SU-DHL-6 (cell line): ENCODE measurements around the gene SLC25A25.

Source experiments
- H2AFZ ChIP-seq: fragments of 200-600 bp; sonication (generic); 2 replicates; pipeline ENCODE4 v1.6.1; 2014; ENCODE audit warnings: low read depth, mild to moderate bottlenecking, moderate library complexity, mixed read lengths, antibody characterized with exemption, low read length; ENCODE audit not compliant: severe bottlenecking
- H3F3A ChIP-seq: fragments of 200-600 bp; shearing (Covaris generic); 2 replicates; pipeline ENCODE4 v1.6.0; 2016; ENCODE audit warnings: antibody characterized with exemption, mild to moderate bottlenecking; ENCODE audit not compliant: insufficient read depth
- H3K27ac ChIP-seq: fragments of 200-600 bp; sonication (generic); 2 replicates; pipeline ENCODE4 v1.5.1; 2016; ENCODE audit warnings: low read depth, mild to moderate bottlenecking, low read length, moderate library complexity, mixed read lengths
- H3K27me3 ChIP-seq: fragments of 200-600 bp; sonication (generic), shearing (Covaris generic); 2 replicates; pipeline ENCODE4 v1.6.0; 2014; ENCODE audit warnings: mild to moderate bottlenecking, low read length
- H3K36me3 ChIP-seq: fragments of 200-600 bp; sonication (generic); 2 replicates; pipeline ENCODE4 v1.6.1; 2014; ENCODE audit warnings: mild to moderate bottlenecking, low read length, mixed read lengths
- H3K4me2 ChIP-seq: fragments of 300-600, 200-600 bp; shearing (Covaris generic), sonication (generic); 2 replicates; pipeline ENCODE4 v1.6.0; 2014; ENCODE audit warnings: low read length, low read depth, mild to moderate bottlenecking; ENCODE audit not compliant: poor library complexity, severe bottlenecking
- H3K4me3 ChIP-seq: fragments of 200-600 bp; sonication (generic); 2 replicates; pipeline ENCODE4 v1.5.1; 2014; ENCODE audit warnings: antibody characterized with exemption, low read length, mild to moderate bottlenecking, mixed read lengths; ENCODE audit not compliant: insufficient read depth, poor library complexity, severe bottlenecking
- H3K79me2 ChIP-seq: fragments of 200-600 bp; sonication (generic); 2 replicates; pipeline ENCODE4 v1.6.1; 2014; ENCODE audit warnings: mild to moderate bottlenecking, low read length, moderate library complexity; ENCODE audit not compliant: insufficient read depth
- H3K9ac ChIP-seq: fragments of 200-600 bp; sonication (generic); 2 replicates; pipeline ENCODE4 v1.7.0; 2014; ENCODE audit warnings: mild to moderate bottlenecking, low read length
- H3K9me2 ChIP-seq: fragments of 200-600 bp; sonication (generic); replicated peaks from 2 replicates; pipeline ENCODE4 v1.6.1; 2014; ENCODE audit warnings: low read length; ENCODE audit not compliant: insufficient read depth
- H3K9me3 ChIP-seq: fragments of 200-600 bp; sonication (generic); 2 replicates; pipeline ENCODE4 v1.6.1; 2014; ENCODE audit warnings: low read length, mixed read lengths; ENCODE audit not compliant: insufficient read depth
- H4K20me1 ChIP-seq: fragments of 200-600 bp; sonication (generic); 2 replicates; pipeline ENCODE4 v1.6.1; 2014; ENCODE audit warnings: low read depth, mild to moderate bottlenecking, antibody characterized with exemption, low read length, moderate library complexity, mixed read lengths
- EZH2phosphoT487 ChIP-seq: fragments of 200-600 bp; sonication (generic), shearing (Covaris generic); conservative IDR thresholded peaks from 2 replicates; pipeline ENCODE4 v1.6.1; 2018; ENCODE audit warnings: mild to moderate bottlenecking, antibody characterized with exemption, low read length, moderate library complexity, mixed read lengths
- TF ChIP-seq, protein P1 (sequence below): fragments of 200-600 bp; sonication (generic); IDR thresholded peaks from one replicate; pipeline ENCODE4 v1.5.1; 2017; ENCODE audit warnings: antibody characterized with exemption, mild to moderate bottlenecking, low read length, moderate library complexity; ENCODE audit not compliant: insufficient read depth, poor library complexity, severe bottlenecking

Gene SLC25A25

GRCh38 chr9:128105538-128106175 lies 37.6 kb downstream of the SLC25A25 start:
- Histone ChIP-seq H3K9me3 (no peaks in the 10 kb centered on the region), H2AFZ (no peak overlapping the region), H3F3A (0 out of 2 replicates have a peak, but pooled peaks cover 7% of the 10 kb centered on the region), H3K9ac (no peak overlapping the region), H3K4me2 (no peak overlapping the region), H3K36me3 (no peaks in the 10 kb centered on the region), H3K4me3 (no peak overlapping the region), H3K79me2 (no peaks in the 10 kb centered on the region), H3K27me3 (no peaks in the 10 kb centered on the region), H4K20me1 (no peaks in the 10 kb centered on the region), H3K9me2 (no peaks in the 10 kb centered on the region), H3K27ac (no peak overlapping the region)
- TF ChIP-seq, protein P1, sequence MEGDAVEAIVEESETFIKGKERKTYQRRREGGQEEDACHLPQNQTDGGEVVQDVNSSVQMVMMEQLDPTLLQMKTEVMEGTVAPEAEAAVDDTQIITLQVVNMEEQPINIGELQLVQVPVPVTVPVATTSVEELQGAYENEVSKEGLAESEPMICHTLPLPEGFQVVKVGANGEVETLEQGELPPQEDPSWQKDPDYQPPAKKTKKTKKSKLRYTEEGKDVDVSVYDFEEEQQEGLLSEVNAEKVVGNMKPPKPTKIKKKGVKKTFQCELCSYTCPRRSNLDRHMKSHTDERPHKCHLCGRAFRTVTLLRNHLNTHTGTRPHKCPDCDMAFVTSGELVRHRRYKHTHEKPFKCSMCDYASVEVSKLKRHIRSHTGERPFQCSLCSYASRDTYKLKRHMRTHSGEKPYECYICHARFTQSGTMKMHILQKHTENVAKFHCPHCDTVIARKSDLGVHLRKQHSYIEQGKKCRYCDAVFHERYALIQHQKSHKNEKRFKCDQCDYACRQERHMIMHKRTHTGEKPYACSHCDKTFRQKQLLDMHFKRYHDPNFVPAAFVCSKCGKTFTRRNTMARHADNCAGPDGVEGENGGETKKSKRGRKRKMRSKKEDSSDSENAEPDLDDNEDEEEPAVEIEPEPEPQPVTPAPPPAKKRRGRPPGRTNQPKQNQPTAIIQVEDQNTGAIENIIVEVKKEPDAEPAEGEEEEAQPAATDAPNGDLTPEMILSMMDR = no peak
- TF ChIP-seq EZH2phosphoT487 = no peak

DNA sequence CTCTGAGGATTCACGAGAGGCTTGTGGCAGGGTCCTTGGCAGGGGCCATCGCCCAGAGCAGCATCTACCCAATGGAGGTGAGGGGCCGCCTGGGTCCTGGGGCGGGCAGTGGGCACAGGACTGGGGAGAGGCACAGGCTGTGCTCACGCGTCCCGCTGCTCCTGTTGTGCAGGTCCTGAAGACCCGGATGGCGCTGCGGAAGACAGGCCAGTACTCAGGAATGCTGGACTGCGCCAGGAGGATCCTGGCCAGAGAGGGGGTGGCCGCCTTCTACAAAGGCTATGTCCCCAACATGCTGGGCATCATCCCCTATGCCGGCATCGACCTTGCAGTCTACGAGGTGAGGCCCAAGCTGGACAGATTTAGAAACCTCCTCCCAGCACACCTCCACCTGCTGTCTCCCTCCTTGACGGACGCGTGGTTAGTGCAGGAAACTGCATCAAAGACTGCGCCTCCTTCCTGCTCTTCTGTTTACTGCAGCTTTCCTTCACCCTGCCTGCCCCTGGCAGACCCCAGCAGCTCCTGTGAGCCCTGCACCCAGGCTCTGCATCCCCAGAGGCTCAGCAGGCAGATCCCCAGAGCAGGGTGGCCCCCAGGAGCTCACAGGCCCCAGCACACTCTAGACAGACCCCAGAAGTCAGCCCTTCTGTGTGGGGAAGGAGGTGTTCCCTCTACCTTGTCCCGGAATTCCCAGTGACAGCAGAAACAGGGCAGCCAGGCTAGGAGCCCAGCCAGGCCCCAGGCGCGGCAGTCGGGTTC lies 38.3 kb downstream of the SLC25A25 start:
- TF ChIP-seq, protein P1 = no peak
- TF ChIP-seq EZH2phosphoT487 = no peak
- H3F3A ChIP-seq = 0 out of 2 replicates have a peak, but pooled peaks cover 11% of the 10 kb centered on the region
- no peak overlapping the region for H3K4me3 ChIP-seq
- no peaks in the 10 kb centered on the region for H3K36me3 ChIP-seq
- no peak overlapping the region for H3K4me2 ChIP-seq
- H3K9ac ChIP-seq = no peak overlapping the region
- no peaks in the 10 kb centered on the region for H3K9me3 ChIP-seq
- no peaks in the 10 kb centered on the region for H4K20me1 ChIP-seq
- no peaks in the 10 kb centered on the region for H3K9me2 ChIP-seq
- H3K27ac ChIP-seq = no peak overlapping the region
- H3K79me2 ChIP-seq = no peaks in the 10 kb centered on the region
- H3K27me3 ChIP-seq = no peaks in the 10 kb centered on the region
- no peak overlapping the region for H2AFZ ChIP-seq

GRCh38 chr9:128106940-128107467 lies 39.0 kb downstream of the SLC25A25 start:
- no peak overlapping the region for H3K27ac ChIP-seq
- H3K27me3 ChIP-seq = no peaks in the 10 kb centered on the region
- H3K4me3 ChIP-seq = no peak overlapping the region
- no peaks in the 10 kb centered on the region for H3K36me3 ChIP-seq
- no peaks in the 10 kb centered on the region for H3K79me2 ChIP-seq
- H3F3A ChIP-seq = 0 out of 2 replicates have a peak, but pooled peaks cover 11% of the 10 kb centered on the region
- no peaks in the 10 kb centered on the region for H4K20me1 ChIP-seq
- TF ChIP-seq, protein P1 = no peak
- TF ChIP-seq EZH2phosphoT487 = no peak
- no peaks in the 10 kb centered on the region for H3K9me3 ChIP-seq
- H3K4me2 ChIP-seq = no peak overlapping the region
- H3K9ac ChIP-seq = no peak overlapping the region
- H2AFZ ChIP-seq = no peak overlapping the region
- no peaks in the 10 kb centered on the region for H3K9me2 ChIP-seq
